HEK293 (cell line): ENCODE results near the gene SETD1A.

Experiments
- CTCF ChIA-PET: fragments of 350-600 bp; formaldehyde crosslinking; extraction: SDS; loops from one replicate; lab custom pipeline; 2021; ENCODE audit warnings: antibody characterized with exemption; lab: Yijun Ruan, JAX
- POLR2A ChIA-PET: fragments of 300-600 bp; formaldehyde crosslinking; extraction: SDS; loops from one replicate; lab custom pipeline; 2020; ENCODE audit warnings: antibody characterized with exemption, inconsistent platforms; lab: Yijun Ruan, JAX
- H3K27ac ChIP-seq: fragments of 200-500 bp; sonication (Bioruptor generic); 2 replicates; pipeline ENCODE4 v1.5.1; 2014; ENCODE audit warnings: low read depth, low read length, control low read depth, inconsistent platforms; ENCODE audit errors: extremely low read depth
- H3K36me3 ChIP-seq, 2 experiments: fragments of 200-500 bp in 1 of 2; sonication (Bioruptor generic) in 1 of 2; 1 replicate in 1 of 2; 2 replicates in 1 of 2; pipeline ENCODE4 v1.5.1; 2014 to 2017; ENCODE audit warnings: inconsistent platforms in 2 of 2, low read length in 2 of 2; ENCODE audit not compliant: control insufficient read depth in 2 of 2, insufficient read depth in 1 of 2
- H3K4me1 ChIP-seq: fragments of 200-500 bp; sonication (Bioruptor generic); 2 replicates; pipeline ENCODE4 v1.5.1; 2014; ENCODE audit warnings: mild to moderate bottlenecking, low read length, inconsistent platforms; ENCODE audit not compliant: control insufficient read depth, insufficient read depth
- H3K4me3 ChIP-seq: 2 replicates; pipeline ENCODE4 v1.5.1; 2011; ENCODE audit warnings: low read depth, mild to moderate bottlenecking, control low read depth, low read length, moderate library complexity
- H3K9me3 ChIP-seq: fragments of 200-500 bp; sonication (Bioruptor generic); 2 replicates; pipeline ENCODE4 v1.5.1; 2014; ENCODE audit warnings: low read depth, low read length, inconsistent platforms; ENCODE audit not compliant: control insufficient read depth, insufficient read depth
- GLI4 ChIP-seq: fragments of 450-650 bp; formaldehyde crosslinking; IDR thresholded peaks from 2 replicates; pipeline ENCODE4 v1.5.1; 2016; ENCODE audit warnings: missing biosample characterization, missing genetic modification characterization
- GLIS2 ChIP-seq: fragments of 450-650 bp; formaldehyde crosslinking; IDR thresholded peaks from 2 replicates; pipeline ENCODE4 v1.5.1; 2016; ENCODE audit warnings: missing biosample characterization, missing genetic modification characterization
- HOXA7 ChIP-seq: sonication (generic); formaldehyde crosslinking; IDR thresholded peaks from 2 replicates; pipeline ENCODE4 v1.8.1; 2022; ENCODE audit warnings: missing genetic modification reagents, borderline replicate concordance
- IKZF3 ChIP-seq: fragments of 450-650 bp; IDR thresholded peaks from 2 replicates; pipeline ENCODE4 v1.5.0; 2018; ENCODE audit warnings: missing biosample characterization, mild to moderate bottlenecking, missing genetic modification characterization, moderate library complexity
- KLF10 ChIP-seq: fragments of 450-650 bp; IDR thresholded peaks from 2 replicates; pipeline ENCODE4 v1.5.1; 2018; ENCODE audit warnings: missing biosample characterization, mild to moderate bottlenecking, missing genetic modification characterization
- WT1 ChIP-seq: fragments of 450-650 bp; formaldehyde crosslinking; IDR thresholded peaks from 2 replicates; pipeline ENCODE4 v1.5.1; 2016; ENCODE audit warnings: missing biosample characterization, missing genetic modification characterization
- YY2 ChIP-seq: fragments of 450-650 bp; formaldehyde crosslinking; IDR thresholded peaks from 2 replicates; pipeline ENCODE4 v1.5.1; 2016; ENCODE audit warnings: missing biosample characterization, missing genetic modification characterization
- ZBTB7A ChIP-seq: fragments of 450-650 bp; formaldehyde crosslinking; IDR thresholded peaks from 2 replicates; pipeline ENCODE4 v1.5.1; 2016; ENCODE audit warnings: low read depth, missing biosample characterization, missing genetic modification characterization
- ZBTB8A ChIP-seq: fragments of 450-650 bp; formaldehyde crosslinking; IDR thresholded peaks from 2 replicates; pipeline ENCODE4 v1.5.1; 2016; ENCODE audit warnings: missing biosample characterization, missing genetic modification characterization
- ZFP69B ChIP-seq: fragments of 450-650 bp; formaldehyde crosslinking; IDR thresholded peaks from 2 replicates; pipeline ENCODE4 v1.5.1; 2016; ENCODE audit warnings: missing biosample characterization, missing genetic modification characterization
- ZNF114 ChIP-seq: fragments of 450-650 bp; formaldehyde crosslinking; IDR thresholded peaks from 2 replicates; pipeline ENCODE4 v1.5.0; 2017; ENCODE audit warnings: missing biosample characterization, missing genetic modification characterization
- ZNF138 ChIP-seq: fragments of 450-650 bp; formaldehyde crosslinking; IDR thresholded peaks from 2 replicates; pipeline ENCODE4 v1.5.1; 2016; ENCODE audit warnings: missing biosample characterization, missing genetic modification characterization, borderline replicate concordance
- ZNF26 ChIP-seq: fragments of 450-650 bp; formaldehyde crosslinking; IDR thresholded peaks from 2 replicates; pipeline ENCODE4 v1.5.1; 2016; ENCODE audit warnings: missing biosample characterization, missing genetic modification characterization
- ZNF311 ChIP-seq: fragments of 450-650 bp; formaldehyde crosslinking; IDR thresholded peaks from 2 replicates; pipeline ENCODE4 v1.5.1; 2017; ENCODE audit warnings: missing biosample characterization, missing genetic modification characterization, borderline replicate concordance
- ZNF600 ChIP-seq: fragments of 450-650 bp; formaldehyde crosslinking; IDR thresholded peaks from 2 replicates; pipeline ENCODE4 v1.5.1; 2016; ENCODE audit warnings: missing biosample characterization, missing genetic modification characterization
- ZNF664 ChIP-seq: fragments of 450-650 bp; formaldehyde crosslinking; IDR thresholded peaks from 2 replicates; pipeline ENCODE4 v1.5.1; 2016; ENCODE audit warnings: missing biosample characterization, missing genetic modification characterization
- ZNF704 ChIP-seq: fragments of 450-650 bp; formaldehyde crosslinking; IDR thresholded peaks from 2 replicates; pipeline ENCODE4 v1.5.1; 2016; ENCODE audit warnings: missing biosample characterization, missing genetic modification characterization
- ZNF76 ChIP-seq: fragments of 450-650 bp; formaldehyde crosslinking; IDR thresholded peaks from 2 replicates; pipeline ENCODE4; 2016; ENCODE audit warnings: low read depth, missing biosample characterization, missing genetic modification characterization, borderline replicate concordance
- TF ChIP-seq, protein P1 (sequence below): fragments of 450-650 bp; formaldehyde crosslinking; IDR thresholded peaks from 2 replicates; pipeline ENCODE4 v1.5.1; 2016; ENCODE audit warnings: missing biosample characterization, missing genetic modification characterization
- TF ChIP-seq, protein P2 (sequence below): fragments of 450-650 bp; formaldehyde crosslinking; IDR thresholded peaks from 2 replicates; pipeline ENCODE4 v1.5.1; 2016; ENCODE audit warnings: missing biosample characterization, missing genetic modification characterization
- TF ChIP-seq, protein P3 (sequence below): fragments of 450-650 bp; formaldehyde crosslinking; optimal IDR thresholded peaks from 2 replicates; pipeline ENCODE3; 2016; ENCODE audit warnings: missing biosample characterization, mild to moderate bottlenecking, missing genetic modification characterization
- TF ChIP-seq, protein P4 (sequence below): fragments of 450-650 bp; formaldehyde crosslinking; IDR thresholded peaks from 2 replicates; pipeline ENCODE4 v1.5.1; 2016; ENCODE audit warnings: missing biosample characterization, missing genetic modification characterization

SETD1A gene

GRCh38 chr16:30925995-30926811 lies 31.4 kb upstream of the SETD1A start (continued):
- TF ChIP-seq, protein P1, sequence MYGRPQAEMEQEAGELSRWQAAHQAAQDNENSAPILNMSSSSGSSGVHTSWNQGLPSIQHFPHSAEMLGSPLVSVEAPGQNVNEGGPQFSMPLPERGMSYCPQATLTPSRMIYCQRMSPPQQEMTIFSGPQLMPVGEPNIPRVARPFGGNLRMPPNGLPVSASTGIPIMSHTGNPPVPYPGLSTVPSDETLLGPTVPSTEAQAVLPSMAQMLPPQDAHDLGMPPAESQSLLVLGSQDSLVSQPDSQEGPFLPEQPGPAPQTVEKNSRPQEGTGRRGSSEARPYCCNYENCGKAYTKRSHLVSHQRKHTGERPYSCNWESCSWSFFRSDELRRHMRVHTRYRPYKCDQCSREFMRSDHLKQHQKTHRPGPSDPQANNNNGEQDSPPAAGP (tag by site-specific recombination), result no peak
- TF ChIP-seq, protein P2, sequence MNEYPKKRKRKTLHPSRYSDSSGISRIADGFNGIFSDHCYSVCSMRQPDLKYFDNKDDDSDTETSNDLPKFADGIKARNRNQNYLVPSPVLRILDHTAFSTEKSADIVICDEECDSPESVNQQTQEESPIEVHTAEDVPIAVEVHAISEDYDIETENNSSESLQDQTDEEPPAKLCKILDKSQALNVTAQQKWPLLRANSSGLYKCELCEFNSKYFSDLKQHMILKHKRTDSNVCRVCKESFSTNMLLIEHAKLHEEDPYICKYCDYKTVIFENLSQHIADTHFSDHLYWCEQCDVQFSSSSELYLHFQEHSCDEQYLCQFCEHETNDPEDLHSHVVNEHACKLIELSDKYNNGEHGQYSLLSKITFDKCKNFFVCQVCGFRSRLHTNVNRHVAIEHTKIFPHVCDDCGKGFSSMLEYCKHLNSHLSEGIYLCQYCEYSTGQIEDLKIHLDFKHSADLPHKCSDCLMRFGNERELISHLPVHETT (tag by site-specific recombination), result no peak
- TF ChIP-seq ZBTB7A, result peak; percentile 80; the same call in 1 of the 2 replicates
- TF ChIP-seq ZNF76 (tag by site-specific recombination), result no peak
- no peak for TF ChIP-seq ZNF26 (tag by site-specific recombination)

DNA sequence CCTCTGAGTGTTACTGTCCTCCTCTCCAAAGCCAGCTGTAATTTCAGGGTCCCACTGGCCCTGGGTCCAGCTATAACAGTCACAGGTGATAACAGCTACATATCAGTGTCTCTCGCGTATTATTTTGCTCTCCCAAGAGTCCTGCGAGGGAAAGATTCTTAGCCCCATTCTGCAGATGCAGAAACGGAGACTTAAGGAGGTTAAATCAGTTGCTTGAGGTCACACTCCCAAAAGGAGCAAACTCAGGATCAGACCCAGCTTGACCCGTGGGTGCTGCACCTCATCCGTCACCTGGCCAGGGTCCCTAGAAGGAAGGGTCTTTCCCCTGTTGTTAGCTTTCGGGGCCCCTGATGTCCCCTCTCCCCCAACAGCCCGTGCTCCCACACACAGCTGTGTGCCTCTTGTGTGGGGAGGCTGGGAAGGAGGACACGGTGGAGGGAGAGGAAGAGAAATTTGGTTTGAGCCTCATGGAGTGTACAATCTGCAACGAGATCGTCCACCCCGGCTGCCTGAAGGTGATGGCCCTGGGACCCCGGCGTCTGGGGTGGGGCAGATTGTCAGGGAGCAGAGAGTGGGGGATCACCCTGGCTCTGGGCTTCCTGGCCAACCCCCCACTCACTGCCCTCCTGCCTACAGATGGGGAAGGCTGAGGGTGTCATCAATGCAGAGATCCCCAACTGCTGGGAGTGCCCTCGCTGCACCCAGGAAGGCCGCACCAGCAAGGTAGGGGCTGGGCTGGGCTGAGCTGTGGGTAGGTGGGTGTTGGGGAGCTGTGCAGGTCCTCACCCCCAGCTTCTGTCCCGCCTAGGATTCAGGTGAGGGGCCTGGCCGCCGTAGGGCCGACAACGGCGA lies 30.4 kb upstream of the SETD1A start:
- Histone ChIP-seq H3K27ac (no peak overlapping the region), H3K36me3 (peaks cover 0 to 66% of the 10 kb centered on the region in 2 experiments; a peak in 2 of 3 replicates), H3K4me3 (no peak overlapping the region), H3K4me1 (no peaks in the 10 kb centered on the region), H3K9me3 (no peaks in the 10 kb centered on the region)
- ChIA-PET POLR2A (interaction anchor here (0.6 to 2.6 kb wide), 7 partner anchors 14 to 1244 kb away, joined by 3 to 15 read pairs (median 3); partner anchors contain the start of gene PHKG2), CTCF (interaction anchor here (0.8 to 1.7 kb wide), 7 partner anchors 8 to 941 kb away, joined by 3 to 6 read pairs (median 5); no protein-coding TSS in a partner anchor)
- TF ChIP-seq HOXA7 (CRISPR knock-in tag) (no peak), GLIS2 (tag by site-specific recombination) (0 out of 2 replicates have a peak, but pooled peaks have one; percentile 14), YY2 (tag by site-specific recombination) (no peak), ZNF138 (tag by site-specific recombination) (no peak), ZNF704 (tag by site-specific recombination) (no peak), GLI4 (tag by site-specific recombination) (no peak), ZNF600 (tag by site-specific recombination) (no peak), ZBTB8A (tag by site-specific recombination) (0 out of 2 replicates have a peak, but pooled peaks have one; percentile 12), ZNF664 (tag by site-specific recombination) (peak; percentile 65; the same call in 1 of the 2 replicates), ZNF311 (tag by site-specific recombination) (no peak), ZNF114 (tag by site-specific recombination) (no peak), KLF10 (tag by site-specific recombination) (no peak), ZFP69B (no peak), WT1 (tag by site-specific recombination) (no peak), IKZF3 (tag by site-specific recombination) (peak; percentile 22; the same call in 1 of the 2 replicates)
- TF ChIP-seq, protein P3, sequence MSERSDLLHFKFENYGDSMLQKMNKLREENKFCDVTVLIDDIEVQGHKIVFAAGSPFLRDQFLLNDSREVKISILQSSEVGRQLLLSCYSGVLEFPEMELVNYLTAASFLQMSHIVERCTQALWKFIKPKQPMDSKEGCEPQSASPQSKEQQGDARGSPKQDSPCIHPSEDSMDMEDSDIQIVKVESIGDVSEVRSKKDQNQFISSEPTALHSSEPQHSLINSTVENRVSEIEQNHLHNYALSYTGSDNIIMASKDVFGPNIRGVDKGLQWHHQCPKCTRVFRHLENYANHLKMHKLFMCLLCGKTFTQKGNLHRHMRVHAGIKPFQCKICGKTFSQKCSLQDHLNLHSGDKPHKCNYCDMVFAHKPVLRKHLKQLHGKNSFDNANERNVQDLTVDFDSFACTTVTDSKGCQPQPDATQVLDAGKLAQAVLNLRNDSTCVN (tag by site-specific recombination), result no peak
- TF ChIP-seq, protein P4, sequence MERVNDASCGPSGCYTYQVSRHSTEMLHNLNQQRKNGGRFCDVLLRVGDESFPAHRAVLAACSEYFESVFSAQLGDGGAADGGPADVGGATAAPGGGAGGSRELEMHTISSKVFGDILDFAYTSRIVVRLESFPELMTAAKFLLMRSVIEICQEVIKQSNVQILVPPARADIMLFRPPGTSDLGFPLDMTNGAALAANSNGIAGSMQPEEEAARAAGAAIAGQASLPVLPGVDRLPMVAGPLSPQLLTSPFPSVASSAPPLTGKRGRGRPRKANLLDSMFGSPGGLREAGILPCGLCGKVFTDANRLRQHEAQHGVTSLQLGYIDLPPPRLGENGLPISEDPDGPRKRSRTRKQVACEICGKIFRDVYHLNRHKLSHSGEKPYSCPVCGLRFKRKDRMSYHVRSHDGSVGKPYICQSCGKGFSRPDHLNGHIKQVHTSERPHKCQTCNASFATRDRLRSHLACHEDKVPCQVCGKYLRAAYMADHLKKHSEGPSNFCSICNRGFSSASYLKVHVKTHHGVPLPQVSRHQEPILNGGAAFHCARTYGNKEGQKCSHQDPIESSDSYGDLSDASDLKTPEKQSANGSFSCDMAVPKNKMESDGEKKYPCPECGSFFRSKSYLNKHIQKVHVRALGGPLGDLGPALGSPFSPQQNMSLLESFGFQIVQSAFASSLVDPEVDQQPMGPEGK, result no peak
